B cell (primary cell): Measurements from ENCODE around the gene CAMTA1.

Source experiments
- EZH2 ChIP-seq: IDR thresholded peaks from 2 replicates; pipeline ENCODE4 v1.6.1; 2012; ENCODE audit warnings: borderline replicate concordance, low read depth, mild to moderate bottlenecking, moderate library complexity, low read length; ENCODE audit not compliant: insufficient read depth, poor library complexity, severe bottlenecking
- TF ChIP-seq, protein P1 (sequence below): fragments of 200-600 bp; IDR thresholded peaks from one replicate; pipeline ENCODE4 v1.8.0; 2022; ENCODE audit warnings: antibody characterized with exemption, mild to moderate bottlenecking

DNA sequence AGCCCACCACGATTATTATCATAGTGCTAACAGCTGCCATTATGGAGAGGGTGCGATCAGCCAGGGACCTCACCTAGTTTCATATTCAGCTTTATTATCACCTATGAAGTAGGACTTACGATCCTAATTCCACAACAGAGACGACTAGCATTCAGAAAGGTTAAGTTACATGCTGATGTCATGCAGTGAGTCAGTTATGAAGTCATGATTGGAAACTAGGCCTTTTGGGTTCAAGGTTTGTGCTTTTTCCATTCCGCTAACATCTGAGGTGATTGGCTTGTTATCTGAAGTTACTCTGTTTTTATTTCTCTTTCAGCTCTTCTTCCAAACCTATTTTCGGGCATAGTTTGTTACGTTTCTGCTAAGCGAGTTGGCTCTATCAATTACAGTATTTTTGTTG lies 251.1 kb downstream of the CAMTA1 start:
- TF ChIP-seq, protein P1, sequence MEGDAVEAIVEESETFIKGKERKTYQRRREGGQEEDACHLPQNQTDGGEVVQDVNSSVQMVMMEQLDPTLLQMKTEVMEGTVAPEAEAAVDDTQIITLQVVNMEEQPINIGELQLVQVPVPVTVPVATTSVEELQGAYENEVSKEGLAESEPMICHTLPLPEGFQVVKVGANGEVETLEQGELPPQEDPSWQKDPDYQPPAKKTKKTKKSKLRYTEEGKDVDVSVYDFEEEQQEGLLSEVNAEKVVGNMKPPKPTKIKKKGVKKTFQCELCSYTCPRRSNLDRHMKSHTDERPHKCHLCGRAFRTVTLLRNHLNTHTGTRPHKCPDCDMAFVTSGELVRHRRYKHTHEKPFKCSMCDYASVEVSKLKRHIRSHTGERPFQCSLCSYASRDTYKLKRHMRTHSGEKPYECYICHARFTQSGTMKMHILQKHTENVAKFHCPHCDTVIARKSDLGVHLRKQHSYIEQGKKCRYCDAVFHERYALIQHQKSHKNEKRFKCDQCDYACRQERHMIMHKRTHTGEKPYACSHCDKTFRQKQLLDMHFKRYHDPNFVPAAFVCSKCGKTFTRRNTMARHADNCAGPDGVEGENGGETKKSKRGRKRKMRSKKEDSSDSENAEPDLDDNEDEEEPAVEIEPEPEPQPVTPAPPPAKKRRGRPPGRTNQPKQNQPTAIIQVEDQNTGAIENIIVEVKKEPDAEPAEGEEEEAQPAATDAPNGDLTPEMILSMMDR = no peak
- no peak for TF ChIP-seq EZH2
